GM12891 (cell line): ENCODE results near the gene MACC1.
A peak's percentile ranks its signal among the peaks of the same experiment; 100 is the strongest.

ENCODE experiments used
- DNase-seq: peaks from one replicate; pipeline ENCODE4 v3.0.0; 2011; ENCODE audit warnings: low spot score; ENCODE audit not compliant: insufficient read length
- FAIRE-seq: peaks from 2 replicates; lab custom pipeline; 2011; peaks lifted over from hg19 to GRCh38; lab: Jason Lieb, UNC
- PAX5 ChIP-seq: IDR thresholded peaks from 2 replicates; pipeline ENCODE4 v1.6.1; 2011; ENCODE audit warnings: low read length, moderate library complexity, mild to moderate bottlenecking; ENCODE audit not compliant: insufficient read depth, severe bottlenecking
- POLR2A ChIP-seq: IDR thresholded peaks from 2 replicates; pipeline ENCODE4 v1.6.1; 2011; ENCODE audit warnings: low read depth, low read length, control low read depth
- POLR2AphosphoS5 ChIP-seq: IDR thresholded peaks from 2 replicates; pipeline ENCODE4 v1.6.1; 2011; ENCODE audit warnings: low read depth, low read length, control low read depth
- POU2F2 ChIP-seq: IDR thresholded peaks from 2 replicates; pipeline ENCODE4 v1.6.1; 2011; ENCODE audit warnings: low read depth, mild to moderate bottlenecking, control low read depth, low read length, moderate library complexity
- SPI1 ChIP-seq: IDR thresholded peaks from 2 replicates; pipeline ENCODE4 v1.6.1; 2011; ENCODE audit warnings: low read depth, low read length, control low read depth
- TAF1 ChIP-seq: IDR thresholded peaks from 2 replicates; pipeline ENCODE4 v1.6.1; 2011; ENCODE audit warnings: low read depth, low read length, control low read depth

Gene MACC1

GRCh38 chr7:20229646-20230500 lies 12.7 kb upstream of the MACC1 start:
- DNase-seq (no peak), FAIRE-seq (no peak)
- TF ChIP-seq POU2F2 (no peak), SPI1 (no peak), POLR2A (no peak), POLR2AphosphoS5 (no peak), TAF1 (no peak), PAX5 (no peak)

GRCh38 chr7:20229081-20229480 lies 11.9 kb upstream of the MACC1 start:
- TF ChIP-seq POLR2A = no peak
- TF ChIP-seq POLR2AphosphoS5 = no peak
- no peak for TF ChIP-seq TAF1
- TF ChIP-seq PAX5 = no peak
- no peak for TF ChIP-seq POU2F2
- TF ChIP-seq SPI1 = no peak
- DNase-seq (no peak), FAIRE-seq (no peak)

- TF ChIP-seq POLR2AphosphoS5 = no peak
- no peak for TF ChIP-seq TAF1
- no peak for TF ChIP-seq POU2F2
- no peak for TF ChIP-seq PAX5
- TF ChIP-seq SPI1 = no peak
- no peak for TF ChIP-seq POLR2A
- FAIRE-seq (no peak), DNase-seq (no peak)
Measured at GRCh38 chr7:20228654-20229053, 11.5 kb upstream of the MACC1 start.

GRCh38 chr7:20227291-20227795 lies 10.2 kb upstream of the MACC1 start:
- TF ChIP-seq PAX5 = no peak
- DNase-seq (no peak), FAIRE-seq (no peak)

- FAIRE-seq = no peak
- no peak for DNase-seq
- TF ChIP-seq POU2F2 (no peak), SPI1 (no peak), PAX5 (no peak), POLR2AphosphoS5 (no peak), POLR2A (no peak), TAF1 (no peak)
Measured at GRCh38 chr7:20226860-20227259, 9.7 kb upstream of the MACC1 start.

- TF ChIP-seq PAX5 = no peak
- no peak for TF ChIP-seq TAF1
- no peak for TF ChIP-seq POLR2AphosphoS5
- TF ChIP-seq SPI1 = no peak
- no peak for TF ChIP-seq POLR2A
- TF ChIP-seq POU2F2 = no peak
- no peak for FAIRE-seq
- no peak for DNase-seq
Measured at GRCh38 chr7:20225384-20225783, 8.2 kb upstream of the MACC1 start.

GRCh38 chr7:20224025-20224424 lies 6.8 kb upstream of the MACC1 start:
- TF ChIP-seq PAX5 (no peak), POLR2AphosphoS5 (no peak), SPI1 (no peak), TAF1 (no peak), POLR2A (no peak), POU2F2 (no peak)
- no peak for DNase-seq
- FAIRE-seq = peak; percentile 52

- FAIRE-seq (no peak), DNase-seq (no peak)
- TF ChIP-seq POLR2AphosphoS5 (no peak), TAF1 (no peak), POU2F2 (no peak), PAX5 (no peak), SPI1 (no peak), POLR2A (no peak)
Measured at GRCh38 chr7:20223356-20223755, 6.2 kb upstream of the MACC1 start.

GRCh38 chr7:20222219-20222828 lies 5.1 kb upstream of the MACC1 start:
- no peak for FAIRE-seq
- no peak for DNase-seq
- TF ChIP-seq PAX5 (no peak), POU2F2 (no peak), POLR2AphosphoS5 (no peak), POLR2A (no peak), TAF1 (no peak), SPI1 (no peak)
